Psoas muscle (tissue), 8 donors: Measurements from ENCODE around the gene TMEM273. TPM values are rescaled to one million over a fixed set of nuclear protein-coding genes. Genes with fewer than 3 reads are reported as not detected.

Source experiments
- ATAC-seq, 4 donors: fragments of 200-7000 bp; cut with Tn5 transposase; one replicate each; pipeline ENCODE4 v1.9.1; 2020; ENCODE audit warnings: moderate library complexity in 3 of 4, mild to moderate bottlenecking in 2 of 4
- DNase-seq, 2 donors: peaks; one replicate each; pipeline ENCODE4 v3.0.0-alpha.2; 2020
- H3K27ac ChIP-seq: fragments of 200-600 bp; one replicate; pipeline ENCODE4 v1.8.0; 2022
- H3K27me3 ChIP-seq, 3 donors: fragments of 200-600 bp in 1 of 3; one replicate each; pipeline versions ENCODE4 v1.6.1 to v1.8.0; 2013 to 2022; ENCODE audit warnings: low read length in 2 of 3, mild to moderate bottlenecking in 2 of 3, moderate library complexity in 1 of 3; ENCODE audit not compliant: insufficient read depth in 3 of 3
- H3K36me3 ChIP-seq, 2 donors: fragments of 200-600 bp in 1 of 2; one replicate each; pipeline versions ENCODE4 v1.6.1 to v1.8.0; 2013 to 2022; ENCODE audit warnings: low read depth in 1 of 2, mild to moderate bottlenecking in 1 of 2, moderate library complexity in 1 of 2; ENCODE audit not compliant: insufficient read depth in 1 of 2
- H3K4me1 ChIP-seq: fragments of 200-600 bp; one replicate; pipeline ENCODE4 v1.8.0; 2022
- H3K4me3 ChIP-seq: fragments of 200-600 bp; one replicate; pipeline ENCODE4 v1.8.0; 2022; ENCODE audit warnings: mild to moderate bottlenecking
- H3K9me3 ChIP-seq: fragments of 200-600 bp; one replicate; pipeline ENCODE4 v1.8.0; 2022
- WGBS, 3 donors: extraction: QIAGEN DNeasy Blood & Tissue Kit; methylation state at CpG; one replicate each; pipeline versions ENCODE4 v1.1.6 to v1.1.7; 2013; 5-methylcytosine and 5-hydroxymethylcytosine counted together
- intact Hi-C, 2 donors: fragments of 100-400 bp; cut with DNase I; formaldehyde crosslinking; loops; one replicate each; pipeline versions ENCODE4 v1.11.0 to v1.14.2; 2022
- polyA plus RNA-seq, 3 donors: library from polyadenylated mRNA; stranded (reverse); fragments of 200-250 nt; gene quantifications; one replicate each; pipeline ENCODE4 v1.2.3, GENCODE V29; 2013
- total RNA-seq, 4 donors: library from RNA; stranded (reverse); fragmentation: NEBNext Ultra II Directional in 2 of 4; extraction: Animal tissue kit (Norgen Biotek cat#: 25700) in 2 of 4; gene quantifications; one replicate each; pipeline versions ENCODE4 v1.2.1 to v1.2.4, GENCODE V29; 2021 to 2023
- TF ChIP-seq, protein P1 (sequence below): fragments of 200-600 bp; IDR thresholded peaks from one replicate; pipeline ENCODE4 v1.8.0; 2022; ENCODE audit warnings: antibody characterized with exemption
- donor health status: healthy with polysubstance abuse.
- donor health status: DM: no; HTN: no; CAD: no; lungs with moderate emphysema.
- donor health status: Bipolar disorder and iron deficiency.
- donor health status: healthy.
- donor health status: DM: yes; HTN: yes; CAD: no.
- donor health status: DM: no; HTN: no; CAD: no.
- donor health status: DM: no; HTN: no; CAD: no.
- donor health status: DM: yes; HTN: yes; CAD: no.

The TMEM273 gene
- total and polyA plus RNA-seq, 7 donors, result 3.5 to 12.0 (median 7.7) TPM

DNA sequence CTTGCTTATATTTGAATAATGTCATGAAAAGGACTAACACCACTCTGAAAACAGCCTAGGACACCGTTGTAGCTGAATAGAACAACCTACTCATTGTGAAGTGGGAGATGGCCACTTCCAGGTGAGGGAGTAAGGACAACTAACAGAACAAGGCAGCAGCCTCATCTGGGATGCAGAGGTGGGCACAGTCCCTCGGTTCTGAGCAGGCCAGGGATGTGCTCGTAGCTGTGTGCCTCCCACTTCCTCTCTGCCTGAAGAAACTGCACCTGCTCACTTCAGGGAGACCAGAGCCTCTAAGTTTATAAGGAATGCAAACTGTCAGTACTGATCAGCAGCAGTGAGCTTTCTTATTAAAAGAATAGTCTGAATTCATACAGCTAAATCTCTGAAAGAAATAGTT is 75.3 kb downstream of the TMEM273 start:
- Histone ChIP-seq H3K36me3 (no peaks in the 10 kb centered on the region), H3K27ac (no peak overlapping the region), H3K4me3 (no peak overlapping the region), H3K4me1 (peaks cover 9% of the 10 kb centered on the region), H3K9me3 (no peaks in the 10 kb centered on the region), H3K27me3 (peaks cover 0 to 6% (median 0%) of the 10 kb centered on the region in 3 donors)
- DNase-seq (no peak), ATAC-seq (no peak)
- TF ChIP-seq, protein P1, sequence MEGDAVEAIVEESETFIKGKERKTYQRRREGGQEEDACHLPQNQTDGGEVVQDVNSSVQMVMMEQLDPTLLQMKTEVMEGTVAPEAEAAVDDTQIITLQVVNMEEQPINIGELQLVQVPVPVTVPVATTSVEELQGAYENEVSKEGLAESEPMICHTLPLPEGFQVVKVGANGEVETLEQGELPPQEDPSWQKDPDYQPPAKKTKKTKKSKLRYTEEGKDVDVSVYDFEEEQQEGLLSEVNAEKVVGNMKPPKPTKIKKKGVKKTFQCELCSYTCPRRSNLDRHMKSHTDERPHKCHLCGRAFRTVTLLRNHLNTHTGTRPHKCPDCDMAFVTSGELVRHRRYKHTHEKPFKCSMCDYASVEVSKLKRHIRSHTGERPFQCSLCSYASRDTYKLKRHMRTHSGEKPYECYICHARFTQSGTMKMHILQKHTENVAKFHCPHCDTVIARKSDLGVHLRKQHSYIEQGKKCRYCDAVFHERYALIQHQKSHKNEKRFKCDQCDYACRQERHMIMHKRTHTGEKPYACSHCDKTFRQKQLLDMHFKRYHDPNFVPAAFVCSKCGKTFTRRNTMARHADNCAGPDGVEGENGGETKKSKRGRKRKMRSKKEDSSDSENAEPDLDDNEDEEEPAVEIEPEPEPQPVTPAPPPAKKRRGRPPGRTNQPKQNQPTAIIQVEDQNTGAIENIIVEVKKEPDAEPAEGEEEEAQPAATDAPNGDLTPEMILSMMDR, result no peak
- 45 to 65% (median 45%) methylated on average over 3 of the region's 3 CpGs for WGBS, 3 donors
- intact Hi-C loops, result loop anchor here in 1 of 2 donors (10.0 kb wide), 1 partner anchor 108 kb away; no protein-coding TSS in a partner anchor

DNA sequence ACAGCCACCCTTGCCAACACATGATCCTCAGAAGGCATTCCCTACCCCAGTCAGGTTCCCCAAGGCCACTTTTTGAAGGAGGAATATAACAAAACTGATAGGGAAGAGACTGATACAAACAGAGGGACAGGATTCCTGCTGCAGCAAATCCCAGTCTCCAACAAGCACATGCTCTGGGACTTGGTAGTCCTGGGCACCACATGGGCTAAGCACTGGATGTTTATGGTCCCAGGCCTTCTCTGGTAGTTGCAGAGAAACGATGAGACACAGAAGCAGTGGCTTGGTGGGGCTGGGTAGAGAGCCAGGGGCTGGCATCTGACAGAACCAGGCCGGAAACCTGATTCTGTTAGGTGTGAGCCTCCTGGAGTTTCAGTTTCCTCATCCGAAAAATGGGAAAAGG is 76.1 kb downstream of the TMEM273 start:
- Histone ChIP-seq H3K4me1 (peaks cover 12% of the 10 kb centered on the region), H3K9me3 (no peaks in the 10 kb centered on the region), H3K27ac (no peak overlapping the region), H3K27me3 (peaks cover 0 to 6% (median 0%) of the 10 kb centered on the region in 3 donors), H3K4me3 (no peak overlapping the region), H3K36me3 (no peaks in the 10 kb centered on the region)
- TF ChIP-seq, protein P1, result no peak
- DNase-seq, result no peak
- 63 to 67% (median 63%) methylated on average over 3 of the region's 3 CpGs for WGBS, 3 donors
- ATAC-seq, result no peak
- intact Hi-C loops, result loop anchor here in 1 of 2 donors (10.0 kb wide), 1 partner anchor 107 kb away; no protein-coding TSS in a partner anchor

DNA sequence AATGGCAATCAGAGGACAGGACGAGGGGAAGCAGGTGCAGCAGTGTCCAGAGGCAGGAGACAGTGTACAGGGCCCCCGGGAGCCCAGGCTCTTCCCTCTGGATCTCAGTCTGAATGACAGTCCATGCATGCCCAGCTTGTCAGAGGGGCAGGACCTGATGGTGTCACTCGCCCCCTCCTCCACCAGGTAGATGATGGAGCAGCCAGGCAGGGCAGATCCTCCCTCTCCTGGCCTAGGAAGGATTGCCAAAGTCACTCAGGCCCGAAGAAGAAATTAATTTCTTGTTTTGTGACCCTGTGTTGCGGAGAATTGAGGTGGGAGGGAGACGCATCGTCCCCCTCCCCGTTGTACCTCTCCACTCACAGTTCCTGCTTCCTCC is 76.9 kb downstream of the TMEM273 start:
- no peak for ATAC-seq
- TF ChIP-seq, protein P1, result no peak
- no peak for DNase-seq
- H3K9me3 ChIP-seq, result no peaks in the 10 kb centered on the region
- intact Hi-C loops, result loop anchor here in 1 of 2 donors (10.0 kb wide), 1 partner anchor 107 kb away; no protein-coding TSS in a partner anchor
- no peaks in the 10 kb centered on the region for H3K36me3 ChIP-seq
- WGBS, 3 donors, result 62 to 68% (median 63%) methylated on average over 8 of the region's 8 CpGs
- H3K27ac ChIP-seq, result no peak overlapping the region
- no peak overlapping the region for H3K4me3 ChIP-seq
- peaks cover 0 to 6% (median 0%) of the 10 kb centered on the region in 3 donors for H3K27me3 ChIP-seq
- peaks cover 18% of the 10 kb centered on the region for H3K4me1 ChIP-seq

DNA sequence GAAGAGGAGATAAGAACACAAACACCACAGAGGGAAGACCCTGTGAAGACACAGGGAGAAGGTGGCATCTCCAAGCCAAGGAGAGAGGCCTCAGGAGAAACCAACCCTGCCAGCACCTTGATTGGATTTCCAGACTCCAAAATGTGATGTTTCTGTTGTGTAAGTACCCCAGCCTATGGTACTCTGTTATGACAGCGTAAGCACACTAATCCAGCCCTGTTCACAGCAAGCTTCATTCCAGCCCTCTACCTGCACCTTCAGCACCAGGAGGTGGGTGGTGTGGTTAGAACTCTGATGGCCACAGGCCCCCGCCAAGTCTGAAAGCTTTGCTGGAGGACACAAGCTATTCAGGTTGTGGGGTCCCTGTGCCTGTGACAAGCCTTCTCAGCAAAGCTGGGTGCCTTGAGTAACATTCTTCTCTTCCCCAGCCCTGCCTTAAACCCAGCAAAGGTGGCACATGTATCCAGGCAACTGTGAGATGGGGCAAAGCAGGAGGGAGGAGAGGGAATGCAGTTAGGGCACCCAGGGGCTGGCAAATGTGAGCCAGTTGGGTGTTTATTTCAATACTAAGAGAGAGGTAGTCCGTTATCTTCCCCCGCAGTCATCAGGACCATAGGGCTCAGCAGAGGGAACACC is 77.4 kb downstream of the TMEM273 start:
- 88 to 92% (median 91%) methylated on average over 4 of the region's 4 CpGs for WGBS, 3 donors
- peaks cover 0 to 6% (median 0%) of the 10 kb centered on the region in 3 donors for H3K27me3 ChIP-seq
- H3K4me1 ChIP-seq, result peaks cover 18% of the 10 kb centered on the region
- H3K27ac ChIP-seq, result no peak overlapping the region
- no peak overlapping the region for H3K4me3 ChIP-seq
- no peak for ATAC-seq
- H3K36me3 ChIP-seq, result no peaks in the 10 kb centered on the region
- TF ChIP-seq, protein P1, result no peak
- no peaks in the 10 kb centered on the region for H3K9me3 ChIP-seq
- intact Hi-C loops, result loop anchor here in 1 of 2 donors (10.0 kb wide), 1 partner anchor 106 kb away; no protein-coding TSS in a partner anchor
- no peak for DNase-seq
